H9 (cell line): ENCODE data around the gene TTC33. TPM values are rescaled to one million over a fixed set of nuclear protein-coding genes. Genes with fewer than 3 reads are reported as not detected.

Experiments
- DNase-seq: peaks from one replicate; pipeline ENCODE4 v3.0.0-alpha.2; 2017
- H2AFZ ChIP-seq: one replicate; pipeline ENCODE4 v1.6.1; 2013; ENCODE audit warnings: mild to moderate bottlenecking, low read length, control low read depth, moderate library complexity
- H2AK5ac ChIP-seq: 2 replicates; pipeline ENCODE4 v1.6.1; 2013; ENCODE audit warnings: low read length, control low read depth, mixed read lengths; ENCODE audit not compliant: insufficient read length
- H2BK120ac ChIP-seq: one replicate; pipeline ENCODE4 v1.6.1; 2013; ENCODE audit warnings: low read depth, mild to moderate bottlenecking, low read length, control low read depth, inconsistent platforms; ENCODE audit not compliant: poor library complexity, severe bottlenecking
- H2BK12ac ChIP-seq: 2 replicates; pipeline ENCODE4 v1.6.1; 2013; ENCODE audit warnings: low read length, control low read depth, mixed read lengths, low read depth; ENCODE audit not compliant: insufficient read length
- H2BK15ac ChIP-seq: 2 replicates; pipeline ENCODE4 v1.6.1; 2013; ENCODE audit warnings: low read depth, low read length, control low read depth
- H2BK20ac ChIP-seq: one replicate; pipeline ENCODE4 v1.6.1; 2013; ENCODE audit warnings: low read depth, mild to moderate bottlenecking, low read length, control low read depth, inconsistent platforms; ENCODE audit not compliant: poor library complexity, severe bottlenecking
- H2BK5ac ChIP-seq: 2 replicates; pipeline ENCODE4 v1.6.1; 2013; ENCODE audit warnings: low read length, control low read depth, mixed read lengths; ENCODE audit not compliant: insufficient read length
- H3K14ac ChIP-seq: 2 replicates; pipeline ENCODE4 v1.6.1; 2013; ENCODE audit warnings: low read length, control low read depth; ENCODE audit not compliant: insufficient read depth
- H3K18ac ChIP-seq: 2 replicates; pipeline ENCODE4 v1.6.1; 2013; ENCODE audit warnings: low read depth, mild to moderate bottlenecking, mixed read lengths, low read length, control low read depth; ENCODE audit not compliant: insufficient read length
- H3K23ac ChIP-seq: 2 replicates; pipeline ENCODE4 v1.6.1; 2013; ENCODE audit warnings: low read length, control low read depth, mixed read lengths, low read depth; ENCODE audit not compliant: insufficient read length
- H3K23me2 ChIP-seq: 2 replicates; pipeline ENCODE4 v1.6.1; 2013; ENCODE audit warnings: low read depth, mild to moderate bottlenecking, mixed read lengths, low read length, control low read depth; ENCODE audit not compliant: insufficient read length, poor library complexity, severe bottlenecking
- H3K27ac ChIP-seq: 2 replicates; pipeline ENCODE4 v1.5.1; 2013; ENCODE audit warnings: low read length, control low read depth, mixed read lengths, low read depth; ENCODE audit not compliant: insufficient read length
- H3K27me3 ChIP-seq: 2 replicates; pipeline ENCODE4 v1.6.1; 2013; ENCODE audit warnings: low read length, control low read depth, inconsistent platforms; ENCODE audit not compliant: insufficient read depth
- H3K4ac ChIP-seq: 2 replicates; pipeline ENCODE4 v1.6.1; 2013; ENCODE audit warnings: low read depth, mild to moderate bottlenecking, control low read depth, inconsistent platforms, low read length, moderate library complexity
- H3K4me1 ChIP-seq: 2 replicates; pipeline ENCODE4 v1.6.1; 2013; ENCODE audit warnings: low read length, control low read depth, inconsistent platforms; ENCODE audit not compliant: insufficient read depth
- H3K4me2 ChIP-seq: 2 replicates; pipeline ENCODE4 v1.6.1; 2013; ENCODE audit warnings: low read length, control low read depth, mixed read lengths; ENCODE audit not compliant: insufficient read length, insufficient read depth
- H3K56ac ChIP-seq: 2 replicates; pipeline ENCODE4 v1.6.1; 2013; ENCODE audit warnings: low read depth, mild to moderate bottlenecking, mixed read lengths, low read length, control low read depth; ENCODE audit not compliant: insufficient read length
- H3K79me1 ChIP-seq: 2 replicates; pipeline ENCODE4 v1.6.1; 2013; ENCODE audit warnings: low read depth, mild to moderate bottlenecking, moderate library complexity, low read length, control low read depth, inconsistent platforms; ENCODE audit not compliant: insufficient read depth, poor library complexity, severe bottlenecking
- H3K79me2 ChIP-seq: 2 replicates; pipeline ENCODE4 v1.6.1; 2013; ENCODE audit warnings: low read length, control low read depth, inconsistent platforms; ENCODE audit not compliant: insufficient read depth
- H3K9ac ChIP-seq: 2 replicates; pipeline ENCODE4 v1.6.1; 2013; ENCODE audit warnings: low read length, control low read depth, mixed read lengths; ENCODE audit not compliant: insufficient read length; ENCODE audit errors: extremely low read depth
- H3K9me3 ChIP-seq: one replicate; pipeline ENCODE4 v1.6.1; 2013; ENCODE audit warnings: low read depth, low read length, inconsistent platforms; ENCODE audit not compliant: control insufficient read depth
- H3T11ph ChIP-seq: one replicate; pipeline ENCODE4 v1.6.1; 2013; ENCODE audit warnings: mild to moderate bottlenecking, low read length, control low read depth, inconsistent platforms
- H4K20me1 ChIP-seq: one replicate; pipeline ENCODE4 v1.6.1; 2013; ENCODE audit not compliant: control insufficient read depth, insufficient read length, insufficient read depth
- H4K5ac ChIP-seq: 2 replicates; pipeline ENCODE4 v1.6.1; 2013; ENCODE audit warnings: low read depth, mild to moderate bottlenecking, mixed read lengths, low read length, control low read depth; ENCODE audit not compliant: insufficient read length
- H4K8ac ChIP-seq: replicated peaks from 2 replicates; pipeline ENCODE4 v1.6.1; 2013; ENCODE audit warnings: low read length, control low read depth, mixed read lengths, low read depth; ENCODE audit not compliant: insufficient read length
- H4K91ac ChIP-seq: 2 replicates; pipeline ENCODE4 v1.6.1; 2013; ENCODE audit warnings: low read depth, mild to moderate bottlenecking, moderate library complexity, mixed read lengths, low read length, control low read depth; ENCODE audit not compliant: insufficient read length
- H3K27ac Mint-ChIP-seq, 3 experiments: 2 replicates in 2 of 3; 3 replicates in 1 of 3; pipeline ENCODE4 v1.8.0; 2020 to 2021; ENCODE audit warnings: mixed read lengths in 3 of 3, mild to moderate bottlenecking in 1 of 3, moderate library complexity in 1 of 3
- H3K27me3 Mint-ChIP-seq: 2 replicates; pipeline ENCODE4 v1.8.0; 2021; ENCODE audit warnings: low read depth, mild to moderate bottlenecking, moderate library complexity, mixed read lengths
- H3K36me3 Mint-ChIP-seq, 3 experiments: 2 replicates in 2 of 3; 3 replicates in 1 of 3; pipeline ENCODE4 v1.8.0; 2020 to 2021; ENCODE audit warnings: low read depth in 3 of 3, mixed read lengths in 3 of 3; ENCODE audit not compliant: insufficient read depth in 1 of 3
- H3K4me1 Mint-ChIP-seq, 2 experiments: 2 replicates each; pipeline ENCODE4 v1.8.0; 2020; ENCODE audit warnings: mixed read lengths in 2 of 2
- H3K4me3 Mint-ChIP-seq, 2 experiments: 2 replicates in 1 of 2; 3 replicates in 1 of 2; pipeline ENCODE4 v1.8.0; 2020 to 2021; ENCODE audit warnings: mild to moderate bottlenecking in 2 of 2, mixed read lengths in 2 of 2, moderate library complexity in 1 of 2
- H3K9me3 Mint-ChIP-seq, 2 experiments: 2 replicates in 1 of 2; 3 replicates in 1 of 2; pipeline ENCODE4 v1.8.0; 2020; ENCODE audit warnings: mild to moderate bottlenecking in 2 of 2, mixed read lengths in 2 of 2, moderate library complexity in 1 of 2
- WGBS: extraction: QIAGEN DNeasy Blood & Tissue Kit; methylation state at CpG from one replicate; pipeline ENCODE4 v1.1.7; 2013; ENCODE audit warnings: missing lambda C conversion rate, low lambda C conversion rate, mixed read lengths; ENCODE audit not compliant: insufficient read length; ENCODE audit errors: extremely low coverage; 5-methylcytosine and 5-hydroxymethylcytosine counted together
- total RNA-seq: library from RNA; stranded (reverse); gene quantifications from 2 replicates; pipeline ENCODE4 v1.2.1, GENCODE V29; 2021
- TF ChIP-seq, protein P1 (sequence below): fragments of 200-600 bp; sonication (generic); conservative IDR thresholded peaks from 3 replicates; pipeline ENCODE4 v1.8.0; 2021; ENCODE audit warnings: antibody characterized with exemption, mild to moderate bottlenecking

Gene TTC33
- total RNA-seq, 1 experiment from 2014 or later = 7.3 TPM

DNA sequence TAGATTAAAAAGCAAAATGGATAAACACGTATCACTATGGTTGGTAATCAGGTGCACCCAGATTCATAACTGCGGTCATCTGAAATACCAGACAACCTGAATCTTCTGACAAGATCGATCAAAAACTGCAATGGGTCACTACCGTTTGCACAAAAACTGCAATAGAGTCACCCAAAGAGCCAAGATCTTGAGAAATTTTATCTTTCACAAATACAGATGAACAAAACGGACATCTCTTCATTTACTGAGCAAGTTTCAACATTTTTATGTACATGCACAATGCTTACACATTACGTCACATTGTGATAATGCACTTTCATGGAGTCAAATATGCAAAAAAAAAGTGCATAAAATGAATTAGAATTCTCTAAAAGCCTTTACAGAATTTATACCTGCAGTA, 23.8 kb upstream of the TTC33 start:
- Histone ChIP-seq H2BK5ac (no peak overlapping the region), H4K91ac (no peak overlapping the region), H2BK20ac (no peak overlapping the region), H3K27ac (no peak overlapping the region), H3K23ac (no peak overlapping the region), H2BK12ac (no peak overlapping the region), H3K79me1 (peaks cover 3% of the 10 kb centered on the region), H4K8ac (no peak overlapping the region), H3T11ph (no peak overlapping the region), H2AFZ (no peak overlapping the region), H3K14ac (no peak overlapping the region), H2BK120ac (no peak overlapping the region), H4K5ac (no peak overlapping the region), H4K20me1 (no peaks in the 10 kb centered on the region), H3K4me1 (no peaks in the 10 kb centered on the region), H2BK15ac (no peak overlapping the region), H3K9ac (no peak overlapping the region), H3K27me3 (no peaks in the 10 kb centered on the region), H3K4ac (no peak overlapping the region), H3K79me2 (peaks cover 20% of the 10 kb centered on the region; the same call in 1 of the 2 replicates), H3K18ac (no peak overlapping the region), H3K56ac (no peak overlapping the region), H3K9me3 (no peaks in the 10 kb centered on the region), H3K23me2 (no peaks in the 10 kb centered on the region), H3K4me2 (no peak overlapping the region), H2AK5ac (no peak overlapping the region)
- WGBS = no CpG with 5 or more reads among the region's 6 CpGs
- Mint-ChIP-seq H3K27ac (no peak overlapping the region), H3K36me3 (peaks cover 9 to 21% (median 20%) of the 10 kb centered on the region in 3 experiments; a peak in 6 of 7 replicates), H3K9me3 (no peaks in the 10 kb centered on the region), H3K27me3 (no peaks in the 10 kb centered on the region), H3K4me3 (no peak overlapping the region), H3K4me1 (no peaks in the 10 kb centered on the region; a peak in 1 of 4 replicates)
- no peak for DNase-seq
- TF ChIP-seq, protein P1, sequence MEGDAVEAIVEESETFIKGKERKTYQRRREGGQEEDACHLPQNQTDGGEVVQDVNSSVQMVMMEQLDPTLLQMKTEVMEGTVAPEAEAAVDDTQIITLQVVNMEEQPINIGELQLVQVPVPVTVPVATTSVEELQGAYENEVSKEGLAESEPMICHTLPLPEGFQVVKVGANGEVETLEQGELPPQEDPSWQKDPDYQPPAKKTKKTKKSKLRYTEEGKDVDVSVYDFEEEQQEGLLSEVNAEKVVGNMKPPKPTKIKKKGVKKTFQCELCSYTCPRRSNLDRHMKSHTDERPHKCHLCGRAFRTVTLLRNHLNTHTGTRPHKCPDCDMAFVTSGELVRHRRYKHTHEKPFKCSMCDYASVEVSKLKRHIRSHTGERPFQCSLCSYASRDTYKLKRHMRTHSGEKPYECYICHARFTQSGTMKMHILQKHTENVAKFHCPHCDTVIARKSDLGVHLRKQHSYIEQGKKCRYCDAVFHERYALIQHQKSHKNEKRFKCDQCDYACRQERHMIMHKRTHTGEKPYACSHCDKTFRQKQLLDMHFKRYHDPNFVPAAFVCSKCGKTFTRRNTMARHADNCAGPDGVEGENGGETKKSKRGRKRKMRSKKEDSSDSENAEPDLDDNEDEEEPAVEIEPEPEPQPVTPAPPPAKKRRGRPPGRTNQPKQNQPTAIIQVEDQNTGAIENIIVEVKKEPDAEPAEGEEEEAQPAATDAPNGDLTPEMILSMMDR = no peak
